Right cardiac atrium (tissue), 5 donors: Measurements from ENCODE around the gene PDE4B. TPM values are rescaled to one million over a fixed set of nuclear protein-coding genes. Genes with fewer than 3 reads are reported as not detected.
"Not testable (repeated sequence)": the region's sequence is repeated elsewhere in the genome, so short reads cannot be mapped to it uniquely, and the experiment has no call there.

Source experiments
- ATAC-seq, 2 donors: fragments of 200-7000 bp; cut with Tn5 transposase; one replicate each; pipeline versions ENCODE4 v1.8.0 to v1.9.1; 2020; ENCODE audit warnings: moderate library complexity in 2 of 2, mild to moderate bottlenecking in 1 of 2
- DNase-seq, 3 donors: peaks; one replicate each; pipeline ENCODE4 v3.0.0-alpha.2; 2020
- H3K27ac ChIP-seq: one replicate; pipeline ENCODE4 v1.5.1; 2013; ENCODE audit warnings: mild to moderate bottlenecking, low read length, control low read depth, moderate library complexity
- H3K27me3 ChIP-seq: one replicate; pipeline ENCODE4 v1.6.1; 2013; ENCODE audit not compliant: control insufficient read depth, insufficient read depth
- H3K4me1 ChIP-seq: one replicate; pipeline ENCODE4 v1.6.1; 2013; ENCODE audit warnings: low read length; ENCODE audit not compliant: control insufficient read depth, insufficient read depth
- H3K4me3 ChIP-seq: one replicate; pipeline ENCODE4 v1.5.1; 2013; ENCODE audit warnings: low read length, control low read depth
- H3K9me3 ChIP-seq: one replicate; pipeline ENCODE4 v1.6.1; 2013; ENCODE audit warnings: low read length; ENCODE audit not compliant: control insufficient read depth
- WGBS: extraction: QIAGEN DNeasy Blood & Tissue Kit; methylation state at CpG from one replicate; pipeline ENCODE4 v1.1.7; 2013; 5-methylcytosine and 5-hydroxymethylcytosine counted together
- intact Hi-C, 4 donors: fragments of 100-400 bp; cut with DNase I; formaldehyde crosslinking; loops; one replicate each; pipeline versions ENCODE4 v1.11.0 to v1.14.0; 2022 to 2023
- polyA plus RNA-seq: library from polyadenylated mRNA; stranded (reverse); fragments of 200-250 nt; gene quantifications from one replicate; pipeline ENCODE4 v1.2.3, GENCODE V29; 2013
- total RNA-seq, 4 donors: library from RNA; stranded (reverse); fragmentation: NEBNext Ultra II Directional; extraction: Animal tissue kit (Norgen Biotek cat#: 25700); gene quantifications; one replicate each; pipeline ENCODE4 v1.2.1, GENCODE V29; 2021
- donor health status: healthy with polysubstance abuse.
- donor health status: DM: no; HTN: yes; CAD: no.
- donor health status: DM: no; HTN: no; CAD: no.
- donor health status: DM: no; HTN: yes; CAD: no; lungs with severe emphysema.
- donor health status: DM: yes; HTN: yes; CAD: no.

PDE4B gene
- total and polyA plus RNA-seq, 5 donors = 8.2 to 37.5 (median 26.0) TPM

DNA sequence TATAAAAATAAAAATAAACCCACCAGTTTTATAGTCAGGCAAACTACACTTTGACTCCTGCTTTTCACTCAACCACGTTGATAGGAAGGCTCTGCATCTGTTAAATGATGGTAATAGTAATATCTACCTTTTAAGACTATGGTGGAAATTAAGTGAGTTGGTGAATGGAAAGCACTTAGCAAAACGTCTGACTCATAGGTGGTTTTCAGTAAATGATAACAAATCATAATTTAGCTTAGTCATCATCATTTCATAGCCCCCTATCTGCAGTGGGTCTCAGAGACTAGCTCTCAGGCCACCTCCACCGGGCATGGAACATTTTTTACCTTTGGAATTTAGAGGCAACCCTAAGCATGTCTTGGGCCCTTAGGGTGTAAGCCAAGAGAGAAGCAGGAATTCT, 160.0 kb downstream of the PDE4B start:
- ATAC-seq (no peak), DNase-seq (no peak)
- no peaks in the 10 kb centered on the region for H3K9me3 ChIP-seq
- WGBS = 67% methylated on average over 3 of the region's 3 CpGs
- H3K4me3 ChIP-seq = no peak overlapping the region
- H3K4me1 ChIP-seq = no peaks in the 10 kb centered on the region
- no peaks in the 10 kb centered on the region for H3K27me3 ChIP-seq
- intact Hi-C loops = no loop called here
- no peak overlapping the region for H3K27ac ChIP-seq

GRCh38 chr1:65953170-65953569, 160.5 kb downstream of the PDE4B start:
- no peak for ATAC-seq
- Histone ChIP-seq H3K27me3 (no peaks in the 10 kb centered on the region), H3K4me1 (no peaks in the 10 kb centered on the region), H3K27ac (no peak overlapping the region), H3K9me3 (no peaks in the 10 kb centered on the region), H3K4me3 (no peak overlapping the region)
- no peak for DNase-seq
- WGBS = 40% methylated on average over 1 of the region's 1 CpG
- intact Hi-C loops = no loop called here

DNA sequence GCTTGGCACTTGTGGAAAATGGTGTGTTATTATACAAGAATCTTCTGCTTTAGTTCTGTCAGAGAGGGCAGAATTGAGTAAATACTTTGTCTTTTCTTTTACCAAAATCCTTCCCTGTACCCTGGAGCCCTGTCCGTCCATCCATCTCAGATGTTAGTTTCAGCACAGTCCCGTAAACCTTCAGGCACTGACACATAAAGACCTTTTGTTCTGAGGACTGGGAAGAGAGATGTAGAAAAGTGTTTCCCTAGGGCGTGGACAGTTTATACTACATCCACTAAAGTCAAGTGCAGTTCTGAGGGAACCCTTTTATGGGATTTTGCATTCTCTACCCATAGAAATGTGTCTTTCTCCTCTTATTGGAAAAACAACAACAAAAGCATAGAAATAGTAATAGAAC, 162.4 kb downstream of the PDE4B start:
- Histone ChIP-seq H3K9me3 (no peaks in the 10 kb centered on the region), H3K4me3 (no peak overlapping the region), H3K27me3 (no peaks in the 10 kb centered on the region), H3K27ac (no peak overlapping the region), H3K4me1 (no peaks in the 10 kb centered on the region)
- 75% methylated on average over 3 of the region's 3 CpGs for WGBS
- intact Hi-C loops = loop anchor here in 2 of 4 donors (5.0 kb wide), 2 partner anchors 287 to 492 kb away; no protein-coding TSS in a partner anchor
- ATAC-seq (no peak), DNase-seq (no peak)

- intact Hi-C loops = loop anchor here in 2 of 4 donors (5.0 kb wide), 2 partner anchors 287 to 492 kb away; no protein-coding TSS in a partner anchor
- Histone ChIP-seq H3K27me3 (no peaks in the 10 kb centered on the region), H3K4me3 (no peak overlapping the region), H3K4me1 (no peaks in the 10 kb centered on the region), H3K9me3 (no peaks in the 10 kb centered on the region), H3K27ac (no peak overlapping the region)
- ATAC-seq (no peak), DNase-seq (no peak)
- 91% methylated on average over 6 of the region's 6 CpGs for WGBS
Observed at GRCh38 chr1:65955503-65955902, 162.8 kb downstream of the PDE4B start.

- 39% methylated on average over 12 of the region's 12 CpGs for WGBS
- no peaks in the 10 kb centered on the region for H3K4me1 ChIP-seq
- no peak overlapping the region for H3K4me3 ChIP-seq
- ATAC-seq (peak in 1 of 2 donors; percentile 59), DNase-seq (peak in 2 of 3 donors; percentile 13 to 73)
- no peaks in the 10 kb centered on the region for H3K9me3 ChIP-seq
- intact Hi-C loops = loop anchor here in 3 of 4 donors (2.0 to 5.0 kb wide), 3 partner anchors 284 to 489 kb away; no protein-coding TSS in a partner anchor
- no peak overlapping the region for H3K27ac ChIP-seq
- H3K27me3 ChIP-seq = no peaks in the 10 kb centered on the region
Observed at GRCh38 chr1:65958561-65959350, 166.1 kb downstream of the PDE4B start.

- Histone ChIP-seq H3K4me1 (no peaks in the 10 kb centered on the region), H3K27ac (no peak overlapping the region), H3K9me3 (no peaks in the 10 kb centered on the region), H3K4me3 (no peak overlapping the region), H3K27me3 (no peaks in the 10 kb centered on the region)
- no peak for DNase-seq
- ATAC-seq = no peak
- 35% methylated on average over 7 of the region's 7 CpGs for WGBS
- intact Hi-C loops = loop anchor here (2.0 to 5.0 kb wide), 3 partner anchors 282 to 487 kb away; no protein-coding TSS in a partner anchor
Observed at GRCh38 chr1:65959896-65960567, 167.3 kb downstream of the PDE4B start.

DNA sequence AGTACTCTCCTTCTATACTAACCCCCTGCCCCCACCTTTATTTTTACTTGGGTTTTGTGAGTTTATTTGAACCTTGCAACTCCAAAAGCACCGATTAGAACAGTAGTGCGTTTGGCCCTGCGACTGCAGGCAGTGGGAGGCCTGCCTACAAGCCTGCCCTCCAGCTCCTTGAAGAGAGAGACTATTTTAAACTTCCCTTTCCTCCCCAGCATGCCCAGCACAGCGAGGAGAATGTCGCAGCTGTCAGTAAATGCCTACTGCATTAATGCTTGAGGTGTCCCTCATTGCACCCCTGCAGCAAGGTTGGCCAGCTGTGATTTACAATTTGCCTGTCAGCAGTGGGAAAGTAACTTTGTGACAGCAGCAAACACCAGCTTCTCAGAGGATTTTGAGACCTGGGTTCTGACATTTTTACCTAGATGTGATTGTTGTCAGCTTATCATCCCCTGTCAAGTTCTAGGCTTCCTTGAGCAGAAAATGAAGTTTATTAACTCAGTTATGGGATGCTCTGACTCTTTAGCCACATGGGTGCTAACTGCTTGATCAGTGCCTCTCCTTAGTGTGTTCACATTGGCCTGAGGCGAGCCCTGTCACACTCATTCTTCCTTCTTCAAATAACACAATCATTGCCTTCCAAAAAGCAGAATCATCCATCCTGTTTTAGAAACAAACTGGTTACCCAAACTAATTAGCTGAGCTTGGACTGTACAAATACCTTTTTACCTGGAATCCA, 170.6 kb downstream of the PDE4B start:
- Histone ChIP-seq H3K27ac (no peak overlapping the region), H3K27me3 (no peaks in the 10 kb centered on the region), H3K9me3 (no peaks in the 10 kb centered on the region), H3K4me3 (no peak overlapping the region), H3K4me1 (no peaks in the 10 kb centered on the region)
- intact Hi-C loops = loop anchor here in 2 of 4 donors (5.0 kb wide), 2 partner anchors 279 to 484 kb away; no protein-coding TSS in a partner anchor
- 68% methylated on average over 6 of the region's 6 CpGs for WGBS
- ATAC-seq = no peak
- DNase-seq = no peak

GRCh38 chr1:65964123-65964522, 171.4 kb downstream of the PDE4B start:
- WGBS = 82% methylated on average over 2 of the region's 2 CpGs
- no peak overlapping the region for H3K4me3 ChIP-seq
- intact Hi-C loops = loop anchor here in 2 of 4 donors (5.0 kb wide), 2 partner anchors 278 to 483 kb away; no protein-coding TSS in a partner anchor
- no peaks in the 10 kb centered on the region for H3K27me3 ChIP-seq
- no peaks in the 10 kb centered on the region for H3K9me3 ChIP-seq
- no peaks in the 10 kb centered on the region for H3K4me1 ChIP-seq
- H3K27ac ChIP-seq = no peak overlapping the region
- ATAC-seq (no peak), DNase-seq (no peak)

- no peaks in the 10 kb centered on the region for H3K4me1 ChIP-seq
- H3K27ac ChIP-seq = no peak overlapping the region
- WGBS = 67% methylated on average over 6 of the region's 6 CpGs
- no peak for DNase-seq
- intact Hi-C loops = no loop called here
- H3K27me3 ChIP-seq = no peaks in the 10 kb centered on the region
- H3K4me3 ChIP-seq = no peak overlapping the region
- no peak for ATAC-seq
- no peaks in the 10 kb centered on the region for H3K9me3 ChIP-seq
Observed at GRCh38 chr1:65965112-65965996, 172.7 kb downstream of the PDE4B start.

- intact Hi-C loops, H3K27me3 ChIP-seq, H3K4me3 ChIP-seq, H3K27ac ChIP-seq, ATAC-seq, H3K9me3 ChIP-seq, DNase-seq, H3K4me1 ChIP-seq: not testable (repeated sequence)
- WGBS = 92% methylated on average over 4 of the region's 4 CpGs
Observed at GRCh38 chr1:65967492-65967891, 174.8 kb downstream of the PDE4B start.
